Skeletal muscle tissue (tissue), 4 donors: ENCODE results near the gene KAT6B. TPM values are rescaled to one million over a fixed set of nuclear protein-coding genes. Genes with fewer than 3 reads are reported as not detected.

ENCODE experiments used
- H3K27ac ChIP-seq: one replicate; pipeline ENCODE4 v1.7.0; 2013; ENCODE audit warnings: mild to moderate bottlenecking, low read depth, low read length, inconsistent platforms
- H3K27me3 ChIP-seq, 3 donors: one replicate each; pipeline ENCODE4 v1.7.0; 2013; ENCODE audit warnings: low read length in 3 of 3; ENCODE audit not compliant: control insufficient read depth in 3 of 3, insufficient read depth in 3 of 3
- H3K36me3 ChIP-seq, 3 donors: one replicate each; pipeline ENCODE4 v1.7.0; 2013; ENCODE audit warnings: low read length in 3 of 3; ENCODE audit not compliant: control insufficient read depth in 3 of 3, insufficient read depth in 3 of 3
- H3K4me1 ChIP-seq, 3 donors: one replicate each; pipeline ENCODE4 v1.7.0; 2013; ENCODE audit warnings: low read length in 3 of 3, mild to moderate bottlenecking in 3 of 3; ENCODE audit not compliant: control insufficient read depth in 3 of 3, insufficient read depth in 3 of 3
- H3K4me3 ChIP-seq, 3 donors: one replicate each; pipeline ENCODE4 v1.7.0; 2013; ENCODE audit warnings: low read length in 3 of 3
- H3K9ac ChIP-seq, 3 donors: one replicate each; pipeline ENCODE4 v1.7.0; 2013; ENCODE audit warnings: low read length in 3 of 3, mild to moderate bottlenecking in 3 of 3, moderate library complexity in 2 of 3, low read depth in 1 of 3
- H3K9me3 ChIP-seq, 3 donors: one replicate each; pipeline ENCODE4 v1.7.0; 2013; ENCODE audit warnings: low read length in 3 of 3; ENCODE audit not compliant: control insufficient read depth in 3 of 3
- total RNA-seq: library from RNA; depleted of rRNA; stranded (reverse); fragments of >200 nt; gene quantifications from one replicate; pipeline ENCODE4 v1.2.3, GENCODE V29; 2014
- donor health status: Osteomylitis.

The KAT6B gene
- total RNA-seq, 1 donor from 2014 or later = 49.6 TPM

- Histone ChIP-seq H3K4me3 (no peak overlapping the region), H3K9me3 (no peaks in the 10 kb centered on the region), H3K4me1 (peaks cover 10 to 49% (median 29%) of the 10 kb centered on the region in 3 donors), H3K36me3 (peaks cover 21 to 42% (median 26%) of the 10 kb centered on the region in 3 donors), H3K27ac (peak overlapping the region; percentile 48), H3K27me3 (no peaks in the 10 kb centered on the region), H3K9ac (no peak overlapping the region)
Observed at GRCh38 chr10:75033399-75034130, 207.2 kb downstream of the KAT6B start.

GRCh38 chr10:75034131-75034512 is 207.7 kb downstream of the KAT6B start:
- H3K4me1 ChIP-seq = peaks cover 10 to 55% (median 29%) of the 10 kb centered on the region in 3 donors
- H3K27ac ChIP-seq = peak overlapping the region; percentile 48
- no peaks in the 10 kb centered on the region for H3K27me3 ChIP-seq
- H3K36me3 ChIP-seq = peaks cover 18 to 38% (median 21%) of the 10 kb centered on the region in 3 donors
- no peak overlapping the region for H3K4me3 ChIP-seq
- H3K9me3 ChIP-seq = no peaks in the 10 kb centered on the region
- no peak overlapping the region for H3K9ac ChIP-seq

- H3K36me3 ChIP-seq = peaks cover 11 to 31% (median 14%) of the 10 kb centered on the region in 3 donors
- H3K9ac ChIP-seq = no peak overlapping the region
- H3K9me3 ChIP-seq = no peaks in the 10 kb centered on the region
- H3K4me3 ChIP-seq = no peak overlapping the region
- H3K4me1 ChIP-seq = peaks cover 10 to 54% (median 29%) of the 10 kb centered on the region in 3 donors
- no peaks in the 10 kb centered on the region for H3K27me3 ChIP-seq
- H3K27ac ChIP-seq = peak overlapping the region; percentile 48
Observed at GRCh38 chr10:75034714-75035258, 208.4 kb downstream of the KAT6B start.

- peaks cover 0 to 20% (median 2%) of the 10 kb centered on the region in 3 donors for H3K36me3 ChIP-seq
- peaks cover 17 to 53% (median 36%) of the 10 kb centered on the region in 3 donors for H3K4me1 ChIP-seq
- H3K27me3 ChIP-seq = no peaks in the 10 kb centered on the region
- no peak overlapping the region for H3K9ac ChIP-seq
- no peak overlapping the region for H3K27ac ChIP-seq
- H3K9me3 ChIP-seq = no peaks in the 10 kb centered on the region
- H3K4me3 ChIP-seq = no peak overlapping the region
Observed at GRCh38 chr10:75035975-75036708, 209.7 kb downstream of the KAT6B start.

- no peaks in the 10 kb centered on the region for H3K27me3 ChIP-seq
- H3K27ac ChIP-seq = no peak overlapping the region
- no peak overlapping the region for H3K4me3 ChIP-seq
- peak overlapping the region in 1 of 3 donors; percentile 16 for H3K9ac ChIP-seq
- peaks cover 25 to 65% (median 49%) of the 10 kb centered on the region in 3 donors for H3K4me1 ChIP-seq
- no peaks in the 10 kb centered on the region for H3K9me3 ChIP-seq
- H3K36me3 ChIP-seq = peaks cover 0 to 20% (median 2%) of the 10 kb centered on the region in 3 donors
Observed at GRCh38 chr10:75037171-75038153, 211.1 kb downstream of the KAT6B start.

- Histone ChIP-seq H3K4me3 (no peak overlapping the region), H3K9me3 (no peaks in the 10 kb centered on the region), H3K27me3 (no peaks in the 10 kb centered on the region), H3K4me1 (peaks cover 31 to 70% (median 51%) of the 10 kb centered on the region in 3 donors), H3K36me3 (peaks cover 0 to 20% (median 2%) of the 10 kb centered on the region in 3 donors), H3K27ac (no peak overlapping the region), H3K9ac (peak overlapping the region in 1 of 3 donors; percentile 16)
Observed at GRCh38 chr10:75038335-75038734, 211.9 kb downstream of the KAT6B start.

GRCh38 chr10:75040576-75040975 is 214.2 kb downstream of the KAT6B start:
- H3K9me3 ChIP-seq = no peaks in the 10 kb centered on the region
- peak overlapping the region; percentile 3 for H3K27ac ChIP-seq
- H3K36me3 ChIP-seq = peaks cover 0 to 20% (median 2%) of the 10 kb centered on the region in 3 donors
- H3K9ac ChIP-seq = no peak overlapping the region
- H3K27me3 ChIP-seq = no peaks in the 10 kb centered on the region
- H3K4me3 ChIP-seq = no peak overlapping the region
- H3K4me1 ChIP-seq = peaks cover 31 to 55% (median 41%) of the 10 kb centered on the region in 3 donors

- Histone ChIP-seq H3K4me3 (no peak overlapping the region), H3K36me3 (peaks cover 0 to 7% (median 0%) of the 10 kb centered on the region in 3 donors), H3K4me1 (peaks cover 31 to 47% (median 41%) of the 10 kb centered on the region in 3 donors), H3K27ac (peak overlapping the region; percentile 70), H3K27me3 (no peaks in the 10 kb centered on the region), H3K9me3 (no peaks in the 10 kb centered on the region), H3K9ac (peak overlapping the region in 1 of 3 donors; percentile 76)
Observed at GRCh38 chr10:75042292-75042974, 216.0 kb downstream of the KAT6B start.
